H1 (cell line): ENCODE results near the gene PATE1. TPM values are rescaled to one million over a fixed set of nuclear protein-coding genes. Genes with fewer than 3 reads are reported as not detected.

ENCODE experiments used
- CTCF ChIA-PET: fragments of 300-600 bp; sonication (Branson Sonifier 250); formaldehyde crosslinking; loops from one replicate; lab custom pipeline; 2021; ENCODE audit not compliant: partially characterized antibody; lab: Charles Lee
- POLR2A ChIA-PET: fragments of 300-600 bp; sonication (Branson Sonifier 250); formaldehyde crosslinking; loops from one replicate; lab custom pipeline; 2021; ENCODE audit warnings: inconsistent platforms; ENCODE audit not compliant: partially characterized antibody; lab: Charles Lee
- DNase-seq, 2 experiments: peaks; one replicate each; pipeline versions ENCODE4 v3.0.0 to v3.0.0-alpha.2; 2010 to 2022; ENCODE audit warnings: low spot score in 2 of 2, low read depth in 1 of 2, mixed read lengths in 1 of 2
- FAIRE-seq: peaks from 2 replicates; lab custom pipeline; 2011; peaks lifted over from hg19 to GRCh38; lab: Jason Lieb, UNC
- H2AFZ ChIP-seq: 2 replicates; pipeline ENCODE4 v1.8.1; 2012; ENCODE audit warnings: low read length, inconsistent platforms
- H2AK5ac ChIP-seq: 2 replicates; pipeline ENCODE4 v1.6.1; 2013; ENCODE audit warnings: low read depth, low read length
- H2BK120ac ChIP-seq: replicated peaks from 2 replicates; pipeline ENCODE3; 2013; ENCODE audit warnings: low read depth, low read length, inconsistent platforms
- H2BK12ac ChIP-seq: 2 replicates; pipeline ENCODE4 v1.6.1; 2013; ENCODE audit warnings: low read depth, low read length
- H2BK15ac ChIP-seq: 2 replicates; pipeline ENCODE4 v1.6.1; 2013; ENCODE audit warnings: low read length
- H2BK20ac ChIP-seq: 2 replicates; pipeline ENCODE4 v1.6.1; 2013; ENCODE audit warnings: low read length
- H2BK5ac ChIP-seq: 2 replicates; pipeline ENCODE4 v1.6.1; 2013; ENCODE audit warnings: low read depth, low read length
- H3K14ac ChIP-seq: 2 replicates; pipeline ENCODE4 v1.6.1; 2013; ENCODE audit warnings: inconsistent platforms; ENCODE audit not compliant: insufficient read length
- H3K18ac ChIP-seq: 2 replicates; pipeline ENCODE4 v1.6.1; 2013; ENCODE audit warnings: low read length; ENCODE audit errors: extremely low read depth
- H3K23ac ChIP-seq: 2 replicates; pipeline ENCODE4 v1.6.1; 2013; ENCODE audit warnings: inconsistent platforms; ENCODE audit not compliant: insufficient read length
- H3K23me2 ChIP-seq: 2 replicates; pipeline ENCODE4 v1.6.1; 2013; ENCODE audit warnings: low read depth, low read length
- H3K27ac ChIP-seq: 2 replicates; pipeline ENCODE4 v1.6.1; 2011; ENCODE audit warnings: low read depth, low read length, inconsistent platforms
- H3K27me3 ChIP-seq, 4 experiments: replicated peaks in 1 of 4; 1 replicate in 1 of 4; 2 replicates in 3 of 4; pipeline versions ENCODE4 v1.6.1 to v1.8.1; 2011 to 2013; ENCODE audit warnings: low read length in 3 of 4, mild to moderate bottlenecking in 3 of 4, inconsistent platforms in 2 of 4, mixed read lengths in 2 of 4, moderate library complexity in 1 of 4; ENCODE audit not compliant: control insufficient read depth in 3 of 4, insufficient read depth in 3 of 4; ENCODE audit errors: extremely low read depth in 1 of 4
- H3K36me3 ChIP-seq, 4 experiments: 2 replicates each; pipeline versions ENCODE4 v1.6.1 to v1.8.1; 2011 to 2013; ENCODE audit warnings: mild to moderate bottlenecking in 4 of 4, low read length in 3 of 4, moderate library complexity in 2 of 4, control low read depth in 1 of 4, inconsistent platforms in 1 of 4; ENCODE audit not compliant: insufficient read depth in 4 of 4, control insufficient read depth in 2 of 4
- H3K4ac ChIP-seq: replicated peaks from 2 replicates; pipeline ENCODE3; 2013; ENCODE audit warnings: low read length, low read depth, mixed read lengths, inconsistent platforms; ENCODE audit not compliant: insufficient read length
- H3K4me1 ChIP-seq, 4 experiments: replicated peaks in 1 of 4; 1 replicate in 1 of 4; 2 replicates in 3 of 4; pipeline versions ENCODE4 v1.6.1 to v1.8.1; 2011 to 2013; ENCODE audit warnings: low read length in 3 of 4, inconsistent platforms in 2 of 4, mixed read lengths in 1 of 4; ENCODE audit not compliant: insufficient read depth in 4 of 4, control insufficient read depth in 3 of 4
- H3K4me2 ChIP-seq, 2 experiments: 2 replicates each; pipeline versions ENCODE4 v1.6.1 to v1.8.1; 2011 to 2013; ENCODE audit warnings: low read depth in 2 of 2, low read length in 2 of 2, control low read depth in 1 of 2, inconsistent platforms in 1 of 2, mild to moderate bottlenecking in 1 of 2; ENCODE audit not compliant: insufficient read depth in 1 of 2
- H3K4me3 ChIP-seq, 4 experiments: fragments of 200-600, 300-600 bp in 1 of 4; sonication (generic), shearing (Covaris generic), sonication (Bioruptor Twin) in 1 of 4; 2 replicates each; pipeline versions ENCODE4 v1.5.1 to v1.8.1; 2011 to 2016; ENCODE audit warnings: low read length in 4 of 4, low read depth in 3 of 4, control low read depth in 2 of 4, inconsistent platforms in 2 of 4, mild to moderate bottlenecking in 2 of 4, mixed read lengths in 1 of 4, moderate library complexity in 1 of 4; ENCODE audit not compliant: insufficient read depth in 2 of 4; ENCODE audit errors: extremely low read depth in 1 of 4
- H3K56ac ChIP-seq: replicated peaks from 2 replicates; pipeline ENCODE3; 2013; ENCODE audit warnings: low read depth, mild to moderate bottlenecking, mixed read lengths, low read length, inconsistent platforms; ENCODE audit not compliant: insufficient read length
- H3K79me1 ChIP-seq: 2 replicates; pipeline ENCODE4 v1.6.1; 2013; ENCODE audit warnings: low read depth, low read length, control low read depth
- H3K79me2 ChIP-seq, 2 experiments: 2 replicates each; pipeline versions ENCODE4 v1.6.1 to v1.8.1; 2012 to 2013; ENCODE audit warnings: low read length in 2 of 2, mild to moderate bottlenecking in 2 of 2, inconsistent platforms in 1 of 2; ENCODE audit not compliant: insufficient read depth in 2 of 2, control insufficient read depth in 1 of 2
- H3K9ac ChIP-seq, 4 experiments: replicated peaks in 1 of 4; 1 replicate in 1 of 4; 2 replicates in 3 of 4; pipeline versions ENCODE4 v1.6.1 to v1.8.1; 2011 to 2013; ENCODE audit warnings: low read depth in 3 of 4, low read length in 3 of 4, control low read depth in 2 of 4, mild to moderate bottlenecking in 2 of 4, moderate library complexity in 2 of 4, inconsistent platforms in 1 of 4; ENCODE audit errors: extremely low read depth in 1 of 4
- H3K9me3 ChIP-seq, 2 experiments: 2 replicates each; pipeline versions ENCODE4 v1.6.1 to v1.8.1; 2012 to 2013; ENCODE audit warnings: mild to moderate bottlenecking in 2 of 2, moderate library complexity in 2 of 2, control low read depth in 1 of 2, inconsistent platforms in 1 of 2, low read depth in 1 of 2, low read length in 1 of 2, mixed read lengths in 1 of 2; ENCODE audit not compliant: insufficient read depth in 2 of 2
- H4K20me1 ChIP-seq, 2 experiments: replicated peaks in 1 of 2; 2 replicates each; pipeline versions ENCODE3 to v1.8.1; 2011 to 2013; ENCODE audit warnings: inconsistent platforms in 2 of 2, low read length in 2 of 2, mild to moderate bottlenecking in 1 of 2; ENCODE audit not compliant: insufficient read depth in 2 of 2, control insufficient read depth in 1 of 2
- H4K5ac ChIP-seq: 2 replicates; pipeline ENCODE4 v1.6.1; 2013; ENCODE audit warnings: low read length, low read depth, mixed read lengths, inconsistent platforms; ENCODE audit not compliant: insufficient read length
- H4K8ac ChIP-seq: 2 replicates; pipeline ENCODE4 v1.8.0; 2013; ENCODE audit warnings: mild to moderate bottlenecking, moderate library complexity, low read length, inconsistent platforms; ENCODE audit not compliant: insufficient read depth; ENCODE audit errors: extremely low read depth
- H4K91ac ChIP-seq: replicated peaks from 2 replicates; pipeline ENCODE3; 2013; ENCODE audit warnings: low read length, mixed read lengths, inconsistent platforms; ENCODE audit not compliant: insufficient read length
- CTBP2 ChIP-seq: IDR thresholded peaks from 2 replicates; pipeline ENCODE4 v1.7.0; 2011; ENCODE audit warnings: borderline replicate concordance, mild to moderate bottlenecking, moderate library complexity, mixed read lengths, low read length; ENCODE audit not compliant: insufficient read depth, insufficient read length
- EZH2 ChIP-seq: fragments of 200-600 bp; sonication (generic); IDR thresholded peaks from 2 replicates; pipeline ENCODE4 v1.7.1; 2012; ENCODE audit warnings: low read depth, mild to moderate bottlenecking, moderate library complexity, low read length, inconsistent platforms; ENCODE audit not compliant: severe bottlenecking
- GABPA ChIP-seq: IDR thresholded peaks from 2 replicates; pipeline ENCODE4 v1.6.1; 2011; ENCODE audit warnings: mild to moderate bottlenecking, low read length, moderate library complexity, borderline replicate concordance; ENCODE audit not compliant: insufficient read depth
- HDAC2 ChIP-seq, 2 experiments: fragments of 300-600 bp in 1 of 2; sonication (generic) in 1 of 2; IDR thresholded peaks; 2 replicates each; pipeline ENCODE4 v1.6.1; 2011 to 2012; ENCODE audit warnings: low read depth in 2 of 2, low read length in 2 of 2, mild to moderate bottlenecking in 2 of 2, moderate library complexity in 2 of 2, borderline replicate concordance in 1 of 2, inconsistent platforms in 1 of 2
- NANOG ChIP-seq: IDR thresholded peaks from 2 replicates; pipeline ENCODE4 v1.6.1; 2011; ENCODE audit warnings: low read length, low read depth, mild to moderate bottlenecking, inconsistent platforms; ENCODE audit not compliant: insufficient read depth, poor library complexity, severe bottlenecking
- POU5F1 ChIP-seq: IDR thresholded peaks from 2 replicates; pipeline ENCODE4 v1.6.1; 2011; ENCODE audit warnings: low read depth, mild to moderate bottlenecking, low read length, moderate library complexity
- TBP ChIP-seq: IDR thresholded peaks from 2 replicates; pipeline ENCODE4 v1.6.1; 2011; ENCODE audit warnings: low read depth, low read length, improper control_type of control experiment
- TCF12 ChIP-seq: IDR thresholded peaks from 2 replicates; pipeline ENCODE4 v1.6.1; 2011; ENCODE audit warnings: low read depth, mild to moderate bottlenecking, low read length
- TEAD4 ChIP-seq: IDR thresholded peaks from 2 replicates; pipeline ENCODE4 v1.6.1; 2012; ENCODE audit warnings: low read depth, low read length, inconsistent platforms, mixed read lengths
- WGBS, 2 experiments: shearing (Covaris generic) in 1 of 2; methylation state at CpG; one replicate each; pipeline versions ENCODE4 v1.1.6 to v1.1.7; 2013 to 2015; ENCODE audit warnings: low lambda C conversion rate in 2 of 2, mixed read lengths in 2 of 2, inconsistent platforms in 1 of 2, low coverage in 1 of 2, missing lambda C conversion rate in 1 of 2; ENCODE audit not compliant: insufficient replicate concordance in 2 of 2, insufficient coverage in 1 of 2, insufficient read length in 1 of 2; ENCODE audit errors: extremely low coverage in 1 of 2, missing lambda C conversion rate in 1 of 2; 5-methylcytosine and 5-hydroxymethylcytosine counted together
- long read RNA-seq, 2 experiments: library from RNA in 1 of 2; library from capped mRNA in 1 of 2; stranded (forward); transcript quantifications; one replicate each; pipeline ENCODE4 v2.0.0, GENCODE V29; 2021; ENCODE audit warnings: inconsistent platforms in 1 of 2
- polyA minus RNA-seq, 3 experiments: library from RNA; depleted of rRNA, polyadenylated mRNA; stranded (reverse); fragments of >200 nt; gene quantifications; 1 replicate in 2 of 3; 2 replicates in 1 of 3; pipeline ENCODE4 v1.2.3, GENCODE V29; 2011
- polyA plus RNA-seq, 7 experiments: library from polyadenylated mRNA; depleted of rRNA in 3 of 7; stranded (reverse) in 5 of 7; unstranded in 2 of 7; fragments of >200 nt in 5 of 7; fragments of 200-250 nt in 2 of 7; gene quantifications; 1 replicate in 5 of 7; 2 replicates in 1 of 7; 4 replicates in 1 of 7; pipeline versions ENCODE4 v1.2.1 to v1.2.3, GENCODE V29; 2011 to 2013; ENCODE audit warnings: missing spikeins in 2 of 7, mixed read lengths in 2 of 7
- total RNA-seq: library from RNA; stranded (reverse); fragmentation: NEBNext Ultra II Directional; extraction: Animal tissue kit (Norgen Biotek cat#: 25700); gene quantifications from 2 replicates; pipeline ENCODE4 v1.2.1, GENCODE V29; 2021
- TF ChIP-seq, protein P1 (sequence below): IDR thresholded peaks from 2 replicates; pipeline ENCODE4 v1.6.1; 2012; ENCODE audit warnings: inconsistent platforms

The PATE1 gene, protein sequence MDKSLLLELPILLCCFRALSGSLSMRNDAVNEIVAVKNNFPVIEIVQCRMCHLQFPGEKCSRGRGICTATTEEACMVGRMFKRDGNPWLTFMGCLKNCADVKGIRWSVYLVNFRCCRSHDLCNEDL
- total RNA-seq (not detected in 2 replicates), polyA plus RNA-seq (2011; rRNA removed) (not detected in 2 replicates), polyA minus RNA-seq (2011; rRNA and poly(A)+ RNA removed) (not detected in 2 replicates)
- not detected for polyA plus RNA-seq (2011; cell fraction: cytosol; rRNA removed)
- polyA plus RNA-seq (2011; cell fraction: nucleus; rRNA removed), result not detected
- not detected in 4 replicates for polyA plus RNA-seq (2012, experiment 1 of 2)
- polyA plus RNA-seq (2012, experiment 2 of 2), result not detected
- polyA plus RNA-seq (2013, experiment 1 of 2), result not detected
- polyA plus RNA-seq (2013, experiment 2 of 2), result not detected
- not detected for polyA minus RNA-seq (2011; cell fraction: cytosol; rRNA and poly(A)+ RNA removed)
- not detected for polyA minus RNA-seq (2011; cell fraction: nucleus; rRNA and poly(A)+ RNA removed)
- long read RNA-seq, experiment 1, result 0 reads
- long read RNA-seq, experiment 2, result 0 reads

DNA sequence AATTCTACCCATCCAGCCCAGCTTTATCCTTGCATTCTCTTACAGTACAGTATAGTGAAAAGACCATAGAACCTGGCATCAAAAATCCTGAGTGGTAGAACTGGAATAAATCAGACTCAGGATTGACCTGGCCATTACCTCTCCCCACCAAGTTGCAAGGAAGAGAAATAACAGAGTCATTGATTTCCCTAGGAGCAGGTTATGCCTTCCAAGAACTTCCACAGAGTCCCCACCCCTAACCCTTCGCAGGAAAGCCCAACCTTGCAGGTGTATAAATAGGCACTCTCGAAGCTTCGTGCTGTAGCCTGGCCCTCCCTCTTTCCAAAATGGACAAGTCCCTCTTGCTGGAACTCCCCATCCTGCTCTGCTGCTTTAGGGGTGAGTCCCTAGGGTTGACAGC lies at the start of gene PATE1:
Gene PATE1 (plus strand): TSS at position 301 of the 400 bp plus-strand sequence. CDS start 26 bp downstream, at position 327.
- Histone ChIP-seq H4K91ac (no peak within 1 kb of the TSS), H3K79me2 (no peaks in the 10 kb centered on the region), H3K56ac (no peak within 1 kb of the TSS), H3K79me1 (no peaks in the 10 kb centered on the region), H3K27me3 (no peaks in the 10 kb centered on the region), H3K27ac (no peak within 1 kb of the TSS), H4K20me1 (no peaks in the 10 kb centered on the region), H2BK15ac (no peak within 1 kb of the TSS), H4K5ac (no peak within 1 kb of the TSS), H3K4me3 (no peak within 1 kb of the TSS), H3K4me1 (no peaks in the 10 kb centered on the region), H2AFZ (no peak within 1 kb of the TSS), H3K18ac (no peak within 1 kb of the TSS), H3K36me3 (no peaks in the 10 kb centered on the region), H2BK5ac (no peak within 1 kb of the TSS), H3K9ac (no peak within 1 kb of the TSS), H3K23me2 (no peaks in the 10 kb centered on the region), H3K4ac (no peak within 1 kb of the TSS), H3K23ac (no peak within 1 kb of the TSS), H2AK5ac (no peak within 1 kb of the TSS), H2BK12ac (no peak within 1 kb of the TSS), H3K14ac (no peak within 1 kb of the TSS), H2BK120ac (no peak within 1 kb of the TSS), H3K9me3 (no peaks in the 10 kb centered on the region), H2BK20ac (no peak within 1 kb of the TSS), H4K8ac (no peak within 1 kb of the TSS), H3K4me2 (no peak within 1 kb of the TSS)
- CTCF ChIA-PET, result interaction anchor here (0.6 to 2.0 kb wide), 6 partner anchors 22 to 271 kb away, joined by 3 to 5 read pairs (median 4); no protein-coding TSS in a partner anchor
- no peak for DNase-seq
- POLR2A ChIA-PET, result no interaction called here
- FAIRE-seq, result no peak
- whole genome bisulfite sequencing, 2 experiments, result 96% methylated on average over 3 of the region's 3 CpGs; no CpG with 5 or more reads in 1 of the 2 experiments
- TF ChIP-seq EZH2 (no peak), CTBP2 (no peak), TCF12 (no peak), TBP (no peak), TEAD4 (no peak), HDAC2 (IDR thresholded peaks at IDR 0.05; ENCODE audit: borderline replicate concordance in 1 of 2, low read depth in 2 of 2, low read length in 2 of 2) (no peak), POU5F1 (no peak), GABPA (no peak), NANOG (no peak)
- TF ChIP-seq, protein P1, sequence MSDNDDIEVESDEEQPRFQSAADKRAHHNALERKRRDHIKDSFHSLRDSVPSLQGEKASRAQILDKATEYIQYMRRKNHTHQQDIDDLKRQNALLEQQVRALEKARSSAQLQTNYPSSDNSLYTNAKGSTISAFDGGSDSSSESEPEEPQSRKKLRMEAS, result no peak
